Stimulated activated CD8-positive, alpha-beta memory T cell treated with anti-CD3 and anti-CD28 coated beads, Interleukin-4, amount 100 ng/mL, for 1 hour (primary cell): ENCODE measurements around the gene RNF213.

Source experiments
- DNase-seq, 2 donors: peaks; one replicate each; pipeline ENCODE4 v3.0.0-alpha.2; 2020; ENCODE audit warnings: low read depth in 2 of 2, low spot score in 1 of 2

Gene RNF213

DNA sequence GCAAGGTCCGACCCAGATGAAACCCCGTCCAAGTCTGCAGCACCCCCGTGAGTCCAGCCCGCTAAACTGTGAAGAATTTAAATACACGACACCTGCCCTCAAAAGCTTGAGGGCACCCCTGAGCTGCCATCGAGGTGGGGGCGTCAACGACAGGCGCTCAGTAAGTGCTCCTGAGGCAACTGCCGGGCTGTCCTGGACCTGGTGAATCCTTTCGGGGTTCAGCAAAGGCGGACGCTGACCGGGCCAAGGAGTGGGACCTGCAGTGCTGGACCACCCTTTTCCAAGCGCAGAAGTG, 153.8 kb downstream of the RNF213 start:
- DNase-seq: no peak

DNA sequence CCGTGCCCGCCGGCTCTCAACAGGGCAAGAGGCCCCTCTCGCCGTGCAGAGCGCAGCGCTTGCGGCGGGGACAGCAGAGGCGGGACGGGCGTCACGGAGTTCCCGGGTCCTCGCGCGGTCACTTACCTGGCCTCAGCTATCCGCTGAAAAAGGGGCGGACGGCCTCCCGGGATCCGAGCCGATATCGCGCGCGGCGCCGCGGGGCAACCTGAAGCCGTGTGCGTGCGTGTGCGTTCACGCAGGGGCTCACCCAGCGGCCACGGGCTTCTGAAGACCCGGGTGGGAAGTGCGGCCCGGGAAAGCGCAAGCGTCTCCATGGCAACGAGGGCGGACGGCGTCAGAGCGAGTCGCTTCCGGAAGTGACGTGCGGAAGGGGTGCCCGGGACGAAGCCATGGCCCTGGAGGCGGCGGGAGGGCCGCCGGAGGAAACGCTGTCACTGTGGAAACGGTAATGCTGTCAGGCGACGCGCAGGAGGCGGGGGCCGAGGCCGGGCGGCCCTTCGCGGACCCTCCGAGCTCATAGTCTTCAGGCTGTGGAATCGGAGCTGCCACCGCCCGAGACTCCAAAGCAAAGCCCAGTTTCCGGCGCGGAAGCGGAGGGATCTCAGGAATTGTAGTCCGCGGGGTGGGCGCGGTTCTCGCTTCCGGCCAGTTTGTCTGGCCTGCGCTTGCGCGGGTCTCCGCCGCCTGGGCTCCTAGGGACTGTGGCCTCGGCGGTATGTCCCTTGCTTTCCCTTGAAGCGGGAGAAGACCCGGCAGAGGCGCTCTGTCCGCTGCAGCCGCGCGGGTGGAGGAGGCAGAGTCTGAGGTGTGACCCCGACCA, 154.4 kb downstream of the RNF213 start, which contains the start of gene ENDOV:
Gene ENDOV, plus strand, starts transcription at position 365 of the 823 bp plus-strand sequence. Its CDS starts 28 bp downstream, at position 393.
- DNase-seq: peak; percentile 87 to 93

DNA sequence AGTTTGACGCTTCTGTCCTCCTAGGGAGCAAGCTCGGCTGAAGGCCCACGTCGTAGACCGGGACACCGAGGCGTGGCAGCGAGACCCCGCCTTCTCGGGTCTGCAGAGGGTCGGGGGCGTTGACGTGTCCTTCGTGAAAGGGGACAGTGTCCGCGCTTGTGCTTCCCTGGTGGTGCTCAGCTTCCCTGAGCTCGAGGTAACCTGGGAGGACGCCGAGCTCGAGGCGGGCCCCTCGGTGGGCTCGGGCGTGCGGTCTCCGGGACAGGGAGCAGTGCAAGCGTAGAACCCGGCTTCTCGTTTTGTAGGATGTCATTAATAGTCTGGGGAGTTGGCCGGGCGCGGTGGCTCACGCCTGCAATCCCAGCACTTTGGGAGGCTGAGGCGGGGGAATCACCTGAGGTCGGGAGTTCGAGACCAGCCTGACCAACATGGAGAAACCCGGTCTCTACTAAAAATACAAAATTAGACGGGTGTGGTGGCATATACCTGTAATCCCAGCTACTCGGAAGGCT, 155.0 kb downstream of the RNF213 start:
- DNase-seq: no peak

DNA sequence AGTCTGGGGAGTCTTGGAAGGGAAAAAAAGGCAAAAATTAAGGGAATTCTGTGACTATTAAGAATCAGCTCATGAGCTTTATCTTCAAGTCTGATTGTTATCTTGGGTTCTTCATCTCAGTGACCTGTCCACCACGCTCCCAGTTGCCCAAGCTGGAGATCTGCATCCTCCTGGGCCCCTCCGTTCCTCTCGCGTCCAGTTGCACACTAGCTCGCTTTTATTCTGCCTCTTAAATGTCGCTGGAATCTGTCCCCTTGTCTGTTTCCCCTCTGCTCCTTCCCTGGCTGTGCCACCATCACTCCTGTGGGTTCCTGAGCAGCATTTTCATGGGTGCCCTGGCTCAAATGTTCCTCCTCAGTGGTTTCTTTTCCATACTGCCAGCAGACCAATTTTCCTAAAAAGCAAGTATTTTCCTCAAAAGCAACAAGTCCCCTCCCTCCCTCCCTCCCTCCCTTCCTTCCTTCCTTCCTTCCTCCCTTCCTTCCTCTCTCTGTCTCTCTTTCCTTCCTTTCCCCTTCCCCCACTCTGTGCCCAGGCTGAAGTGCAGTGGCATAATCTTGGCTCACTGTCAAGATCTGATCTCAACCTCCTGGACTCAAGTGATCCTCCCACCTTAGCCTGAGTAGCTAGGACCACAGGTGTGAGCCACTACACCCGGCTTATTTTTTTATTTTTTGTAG, 155.7 kb downstream of the RNF213 start:
- DNase-seq: no peak

DNA sequence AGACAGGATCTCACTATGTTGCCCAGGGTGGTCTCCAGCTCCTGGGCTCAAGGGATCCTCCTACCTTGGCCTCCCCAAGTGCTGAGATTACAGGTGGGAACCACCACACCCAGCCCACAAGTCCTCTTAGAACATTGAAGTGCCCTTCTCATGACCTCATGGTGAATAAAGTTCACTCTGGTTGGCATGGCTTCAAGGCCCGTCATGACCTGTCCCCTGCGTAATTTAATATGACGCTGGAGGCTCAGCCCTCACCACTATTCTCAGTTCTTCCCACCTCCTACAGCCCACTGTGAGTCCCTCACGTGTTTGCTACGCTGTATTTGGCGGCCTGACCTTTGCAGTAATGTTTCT, 156.3 kb downstream of the RNF213 start:
- DNase-seq: no peak

DNA sequence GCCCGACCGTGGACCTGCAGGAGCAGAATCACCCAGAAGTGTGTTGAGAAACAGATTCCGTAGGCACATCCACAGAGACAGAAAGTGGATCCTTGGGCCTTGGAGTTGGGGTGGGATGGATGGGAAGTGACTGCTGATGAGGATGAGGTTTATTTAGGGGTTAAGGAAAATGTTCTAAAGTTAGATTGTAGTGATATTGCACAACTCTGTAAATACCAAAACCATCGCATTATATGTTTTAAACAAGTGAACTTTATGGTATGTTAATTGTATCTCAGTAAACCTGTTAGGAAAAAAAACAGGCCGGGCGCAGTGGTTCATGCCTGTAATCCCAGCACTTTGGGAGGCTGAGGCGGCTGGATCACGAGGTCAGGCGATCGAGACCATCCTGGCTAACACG, 157.9 kb downstream of the RNF213 start:
- DNase-seq: no peak

DNA sequence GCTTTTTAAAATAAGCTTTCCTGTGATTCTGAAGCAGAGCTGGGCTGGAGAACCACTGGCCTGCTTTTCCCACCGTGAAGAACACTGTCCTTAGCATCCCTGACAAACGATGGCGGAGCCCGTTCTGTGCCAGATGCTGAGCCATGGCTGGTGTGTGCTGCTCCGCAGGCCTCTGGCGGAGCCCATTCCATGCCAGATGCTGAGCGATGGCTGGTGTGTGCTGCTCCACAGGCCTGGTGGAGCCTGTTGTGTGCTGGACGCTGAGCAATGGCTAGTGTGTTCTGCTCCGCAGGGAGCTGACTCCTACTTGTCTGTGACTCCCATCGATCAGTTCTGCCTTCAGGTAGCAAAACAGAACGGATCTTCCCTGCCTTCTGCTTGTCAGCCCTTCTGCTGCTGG, 158.6 kb downstream of the RNF213 start:
- DNase-seq: no peak

DNA sequence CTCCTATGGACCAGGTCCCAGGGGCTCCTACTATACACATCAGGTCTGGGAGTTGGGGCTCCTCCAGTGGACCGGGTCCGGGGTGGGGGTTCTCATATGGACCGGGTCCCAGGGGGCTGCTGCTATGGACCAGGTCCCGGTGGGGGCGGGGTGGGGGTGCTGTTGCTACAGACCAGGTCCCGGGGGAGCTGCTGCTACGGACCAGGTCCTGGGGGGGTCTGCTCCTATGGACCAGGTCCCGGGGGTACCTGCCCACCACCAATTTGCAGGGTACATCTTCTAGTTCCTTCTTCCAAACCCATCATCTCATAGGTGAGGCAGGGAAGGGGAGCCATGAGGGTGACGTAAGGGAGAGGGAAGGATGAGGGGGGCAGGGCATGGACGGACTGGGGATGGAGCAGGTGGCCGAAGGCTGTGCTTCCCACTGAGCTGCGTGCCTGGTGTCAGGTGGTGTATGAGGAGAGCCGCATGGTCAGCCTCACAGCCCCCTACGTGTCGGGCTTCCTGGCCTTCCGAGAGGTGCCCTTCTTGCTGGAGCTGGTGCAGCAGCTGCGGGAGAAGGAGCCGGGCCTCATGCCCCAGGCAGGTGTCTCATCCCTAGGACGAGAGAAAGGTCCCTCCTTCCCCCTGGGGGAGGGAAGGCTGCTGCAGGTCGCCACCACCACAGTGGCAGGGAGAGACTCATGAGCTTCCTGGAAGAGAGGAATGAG, 160.9 kb downstream of the RNF213 start:
- no peak for DNase-seq

DNA sequence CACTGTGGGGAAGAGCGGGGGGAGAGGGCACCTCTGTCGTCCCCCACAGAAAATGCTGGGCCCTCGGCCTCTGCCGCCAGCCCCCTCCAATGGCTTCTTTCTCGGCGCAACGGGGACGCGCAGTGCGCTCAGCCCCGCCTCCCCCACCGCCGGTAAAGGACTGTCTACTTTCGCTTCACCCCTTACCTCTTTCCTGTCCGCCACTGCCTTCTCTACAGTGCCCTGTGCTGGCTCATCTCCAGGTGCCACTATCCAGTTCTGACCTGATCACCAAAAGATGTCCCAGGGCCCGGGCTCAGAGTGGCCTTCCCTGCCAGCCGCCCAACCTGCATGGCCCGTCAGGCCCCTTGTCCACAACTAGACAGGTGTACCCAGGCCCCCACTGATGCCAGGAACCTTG, 161.6 kb downstream of the RNF213 start:
- no peak for DNase-seq

DNA sequence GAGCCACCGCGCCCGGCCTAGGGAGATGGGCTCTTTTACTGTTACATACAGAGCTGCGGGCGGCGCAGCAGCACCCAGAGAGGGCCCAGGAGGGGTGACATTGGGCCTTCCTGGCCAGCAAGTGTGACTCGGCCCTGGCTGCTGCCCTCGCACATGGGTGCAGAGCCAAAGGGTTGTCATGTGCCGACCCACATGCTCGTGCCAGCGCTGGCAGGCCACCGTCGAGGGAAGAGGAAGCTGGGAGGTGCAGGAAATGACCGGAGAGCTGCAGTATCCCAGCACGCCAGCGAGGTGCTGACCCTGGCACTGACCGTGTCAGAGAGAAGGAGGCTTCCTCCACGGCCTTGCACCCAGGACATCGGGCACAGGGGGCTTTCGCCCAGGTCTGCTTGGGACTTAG, 162.3 kb downstream of the RNF213 start:
- no peak for DNase-seq

DNA sequence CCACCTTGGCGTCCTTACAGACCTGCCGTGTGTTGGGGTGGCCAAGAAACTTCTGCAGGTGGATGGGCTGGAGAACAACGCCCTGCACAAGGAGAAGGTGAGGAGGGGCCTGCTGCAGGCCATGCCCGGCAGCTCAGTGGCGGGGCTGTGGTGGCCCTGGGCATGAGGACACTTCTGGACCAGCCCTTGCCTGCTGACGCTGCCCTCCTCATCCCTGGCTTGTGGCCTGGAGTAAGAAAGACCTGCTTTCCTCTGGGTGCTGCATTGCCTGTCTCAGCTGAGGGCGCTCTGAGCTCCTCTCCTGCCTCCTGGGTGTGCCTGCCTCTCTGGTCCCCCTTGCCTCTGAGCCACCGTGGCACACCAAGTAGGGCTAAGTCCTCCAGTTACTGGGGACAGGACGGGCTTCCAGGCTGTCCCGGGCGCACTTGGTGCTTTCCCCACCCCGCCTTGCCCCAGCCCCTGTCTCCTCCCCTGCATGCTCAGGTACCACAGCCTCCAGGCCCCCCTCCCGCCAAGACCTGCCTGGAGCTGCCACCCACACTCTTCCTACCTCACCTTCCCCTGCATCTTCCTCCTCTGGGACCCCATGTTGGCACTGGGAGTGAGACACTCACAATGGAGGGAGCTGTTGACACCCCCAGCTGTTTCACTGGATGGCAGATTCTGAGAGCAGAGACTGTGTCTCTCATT, 163.0 kb downstream of the RNF213 start:
- DNase-seq: no peak

DNA sequence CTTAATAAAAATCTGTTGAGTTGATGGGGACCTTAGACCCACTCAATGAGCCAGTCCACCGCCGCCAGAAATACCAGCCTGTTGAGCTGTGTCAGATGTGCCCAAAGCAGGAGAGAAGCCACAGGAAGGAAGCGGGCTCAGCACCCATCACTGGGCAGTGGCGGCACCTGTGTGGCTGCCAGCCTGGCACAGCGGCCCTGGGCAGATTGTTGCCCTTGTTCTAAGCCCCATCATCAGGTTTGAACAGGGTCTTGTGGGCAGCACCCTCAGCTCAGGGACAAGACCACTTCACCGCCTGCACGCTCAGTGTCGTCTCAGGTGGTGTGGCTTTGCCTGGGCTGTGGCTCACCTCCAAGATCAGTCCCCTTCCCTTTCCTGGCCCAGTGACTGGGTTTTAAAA, 163.6 kb downstream of the RNF213 start:
- no peak for DNase-seq

DNA sequence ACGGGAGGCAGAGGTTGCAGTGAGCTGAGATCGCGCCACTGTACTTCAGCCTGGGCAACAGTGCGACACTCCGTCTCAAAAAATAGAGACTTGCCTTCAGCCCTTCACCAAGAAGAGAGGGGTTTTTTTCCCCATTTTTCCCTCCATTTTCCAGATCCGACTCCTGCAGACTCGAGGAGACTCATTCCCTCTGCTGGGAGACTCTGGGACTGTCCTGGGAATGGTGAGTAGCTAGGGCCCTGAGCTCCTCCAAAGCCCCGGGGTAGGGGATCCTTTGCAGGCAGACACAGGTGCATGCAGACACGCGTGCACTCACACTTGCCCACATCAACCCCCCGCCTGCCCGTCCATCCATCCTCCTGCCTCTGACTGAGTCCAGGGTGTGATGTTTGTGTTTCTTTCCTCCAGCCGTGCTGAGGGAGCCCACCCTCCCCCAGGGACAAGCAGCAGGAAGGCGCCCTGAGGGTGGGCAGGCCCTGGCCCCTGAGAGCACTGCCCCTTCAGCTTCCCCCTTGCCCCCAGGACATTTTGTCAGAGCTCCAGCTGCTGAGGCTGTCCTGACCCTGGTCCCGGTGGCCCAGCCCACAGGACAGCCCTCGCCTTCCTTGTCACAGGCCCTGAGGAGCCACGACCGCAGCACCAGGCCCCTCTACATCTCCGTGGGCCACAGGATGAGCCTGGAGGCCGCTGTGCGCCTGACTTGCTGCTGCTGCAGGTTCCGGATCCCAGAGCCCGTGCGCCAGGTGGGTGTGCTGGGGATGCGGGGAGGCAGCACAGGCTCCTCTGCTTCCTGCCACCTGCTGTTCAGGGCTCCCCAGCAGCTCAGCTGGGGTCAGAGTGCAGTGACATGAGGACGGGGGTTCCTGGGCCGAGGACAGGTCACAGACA, 164.5 kb downstream of the RNF213 start:
- no peak for DNase-seq

DNA sequence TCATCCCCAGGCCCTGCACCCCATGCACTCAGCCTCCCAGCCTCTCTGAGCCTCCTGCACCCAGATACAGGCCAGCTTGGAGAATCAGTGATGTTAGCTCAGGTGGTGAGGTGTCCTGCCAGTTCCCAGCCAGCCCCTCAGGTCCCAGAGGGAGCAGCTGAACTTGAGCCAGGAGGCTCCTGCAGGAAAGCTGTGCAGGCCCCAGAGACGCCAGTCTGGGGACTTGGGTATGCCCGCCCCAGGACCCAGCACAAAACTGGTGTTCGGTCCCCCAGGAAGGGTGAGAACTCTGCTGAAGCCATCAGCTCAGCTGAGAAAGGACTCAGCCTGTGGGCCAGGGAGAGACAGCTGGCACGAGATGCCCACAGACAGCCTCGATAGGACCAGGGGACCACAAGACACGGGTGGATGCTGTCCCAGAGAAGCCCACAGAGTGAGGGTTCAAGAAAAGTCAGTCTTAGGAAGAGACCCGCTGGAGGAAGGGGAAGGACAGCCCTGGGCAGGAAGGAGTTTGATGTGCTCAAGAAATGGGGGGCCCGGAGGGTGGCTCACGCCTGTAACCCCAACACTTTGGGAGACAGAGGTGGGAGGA, 165.3 kb downstream of the RNF213 start:
- DNase-seq: no peak

DNA sequence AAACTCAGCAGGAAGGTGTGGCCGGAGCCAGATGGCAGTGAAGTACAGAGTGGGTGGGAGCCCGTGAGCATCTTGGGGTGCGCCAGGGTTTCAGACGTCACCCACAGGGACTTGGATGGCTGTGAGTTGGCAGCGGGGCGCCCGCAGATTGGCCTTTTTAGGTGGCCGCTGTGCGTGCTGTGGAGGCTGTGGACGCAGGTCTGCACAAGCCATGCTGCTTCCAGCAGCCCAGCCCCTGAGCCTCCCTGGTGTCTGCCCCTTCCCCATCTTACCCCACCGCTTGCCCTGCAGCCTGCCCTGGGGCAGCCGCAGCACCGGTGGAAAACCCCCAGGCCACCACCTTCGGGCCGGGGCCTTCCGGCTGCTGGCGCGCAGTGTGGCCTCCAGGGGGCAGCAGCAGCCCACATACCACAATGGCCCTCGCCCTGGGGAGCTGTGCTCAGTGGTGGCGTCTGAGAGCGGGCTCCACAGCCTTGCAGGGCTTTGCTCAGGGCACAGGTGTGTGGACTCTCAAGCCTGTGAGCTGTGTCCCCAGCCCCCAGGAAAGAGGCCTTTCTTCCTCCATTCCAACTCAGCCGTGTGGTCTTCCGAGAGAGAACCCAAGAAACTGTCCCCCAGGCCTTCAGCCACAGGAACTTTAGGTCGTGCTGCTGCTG, 166.1 kb downstream of the RNF213 start:
- peak; percentile 62 to 76 for DNase-seq

DNA sequence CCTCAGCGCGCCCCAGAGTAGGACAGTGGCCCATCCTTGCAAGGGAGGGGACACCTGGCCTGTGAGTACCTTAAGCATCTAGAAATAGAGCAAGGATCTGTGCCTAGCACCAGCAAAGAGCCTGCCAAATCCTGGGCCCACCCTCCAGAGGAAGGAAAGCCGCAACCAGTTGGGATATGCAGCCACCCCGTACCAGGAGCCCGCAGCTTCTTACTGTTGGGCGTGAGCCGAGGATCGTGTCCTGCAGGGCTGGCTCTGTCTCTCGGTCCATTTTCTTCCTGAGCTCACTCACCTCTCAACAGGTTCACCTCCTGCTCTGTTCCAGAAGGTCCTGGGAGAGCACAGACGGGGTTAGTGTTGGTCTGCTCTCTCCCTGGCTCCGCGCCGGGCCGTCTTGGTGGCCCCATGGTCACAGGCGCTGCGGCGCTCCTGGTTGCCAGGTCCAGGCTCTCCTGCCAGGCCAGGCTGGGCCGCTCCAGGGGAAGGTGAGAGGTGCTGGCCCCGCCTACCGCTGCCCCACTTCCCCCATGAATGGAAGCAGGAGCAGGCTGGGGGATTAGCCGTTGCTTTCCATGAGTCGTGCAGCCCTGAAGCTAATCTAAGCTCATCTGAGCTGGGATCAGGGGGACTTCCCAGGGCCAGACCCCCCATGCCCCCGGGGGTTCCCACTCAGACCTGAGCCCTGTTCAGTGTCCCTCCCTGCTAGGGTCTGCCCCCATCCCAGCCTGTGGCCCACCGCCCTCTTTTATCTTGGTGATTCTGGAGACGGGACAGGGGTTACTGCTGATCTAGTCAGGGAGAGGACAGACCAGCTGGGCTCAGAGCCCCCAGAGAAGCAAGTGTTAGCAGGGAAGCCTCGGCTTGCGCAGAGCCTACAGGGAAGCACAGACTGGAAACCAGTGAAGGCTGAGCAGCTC, 167.0 kb downstream of the RNF213 start:
- DNase-seq: no peak

DNA sequence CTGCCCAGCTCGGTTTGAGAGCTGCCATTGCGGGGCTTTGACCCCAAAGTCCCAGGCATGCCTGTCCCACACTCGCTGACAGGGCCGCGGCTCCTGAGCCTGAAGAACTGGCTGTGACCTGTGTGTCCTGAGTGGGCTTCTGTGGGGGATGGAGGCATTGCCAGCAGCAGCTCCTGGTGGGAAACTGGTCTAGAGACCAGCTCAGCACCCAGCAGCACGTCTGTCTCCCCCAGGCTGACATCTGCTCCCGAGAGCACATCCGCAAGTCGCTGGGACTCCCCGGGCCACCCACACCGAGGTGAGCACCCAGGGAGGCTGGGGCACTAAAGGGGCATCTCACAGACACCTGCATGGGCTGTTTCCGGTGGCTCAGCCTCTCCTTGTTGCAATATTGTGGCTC, 167.7 kb downstream of the RNF213 start:
- no peak for DNase-seq

DNA sequence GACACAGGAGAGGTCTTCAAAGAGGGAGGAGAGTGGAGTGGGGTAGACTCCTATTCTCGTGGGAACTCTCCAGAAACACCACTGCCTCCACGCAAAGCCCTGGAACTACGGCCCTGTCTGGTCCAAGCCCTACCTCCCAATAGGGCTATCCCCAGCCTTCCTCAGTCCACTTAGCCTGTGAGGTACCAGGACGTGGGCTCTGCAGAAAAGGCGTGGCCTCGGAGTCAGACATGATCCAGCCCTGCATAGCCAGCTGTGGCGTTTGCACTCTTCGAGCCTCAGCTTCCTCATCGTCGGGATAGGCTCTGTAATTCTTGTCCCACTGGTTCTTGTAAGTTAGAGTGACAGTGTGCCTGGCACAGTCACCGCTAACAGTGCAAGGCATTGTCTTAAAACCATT, 168.1 kb downstream of the RNF213 start:
- no peak for DNase-seq
